Measurements from ENCODE around the gene PDE4A.

- TF ChIP-seq POLR2A (IDR thresholded peaks at IDR 0.05; ENCODE audit: low read length) (no peak), GATA1 (IDR thresholded peaks at IDR 0.05; ENCODE audit: low read depth, low read length) (no peak)
Observed at GRCh38 chr19:10514211-10515145, 94.1 kb downstream of the PDE4A start.
